ENCODE results near the gene PDZK1IP1.
"Not testable (repeated sequence)": the region's sequence is repeated elsewhere in the genome, so short reads cannot be mapped to it uniquely, and the experiment has no call there.

Gene PDZK1IP1

DNA sequence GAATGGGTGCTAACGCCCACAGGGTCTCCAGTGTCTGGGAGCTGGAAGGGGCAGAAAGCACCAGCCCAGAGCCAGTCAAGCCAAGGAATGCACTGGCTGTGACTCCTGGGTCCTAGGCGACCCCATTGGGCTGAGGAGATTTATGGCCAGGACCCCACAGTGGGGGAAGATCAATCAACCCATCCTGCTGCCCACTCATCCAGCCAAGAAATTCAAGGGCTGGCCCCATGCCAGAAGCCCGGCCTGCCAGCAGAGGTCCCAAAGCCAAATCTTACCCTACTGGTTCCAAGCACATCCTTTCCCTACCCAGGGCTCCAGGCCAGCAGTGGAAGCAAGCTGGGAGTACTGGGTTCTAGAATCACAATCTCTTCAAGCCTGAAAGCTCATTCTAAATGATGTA is 6.8 kb upstream of the PDZK1IP1 start:
- no peak for DNase-seq (ENCODE audit: low read depth)

GRCh38 chr1:47195981-47196380 is 6.1 kb upstream of the PDZK1IP1 start:
- DNase-seq (ENCODE audit: low read depth): not testable (repeated sequence)

DNA sequence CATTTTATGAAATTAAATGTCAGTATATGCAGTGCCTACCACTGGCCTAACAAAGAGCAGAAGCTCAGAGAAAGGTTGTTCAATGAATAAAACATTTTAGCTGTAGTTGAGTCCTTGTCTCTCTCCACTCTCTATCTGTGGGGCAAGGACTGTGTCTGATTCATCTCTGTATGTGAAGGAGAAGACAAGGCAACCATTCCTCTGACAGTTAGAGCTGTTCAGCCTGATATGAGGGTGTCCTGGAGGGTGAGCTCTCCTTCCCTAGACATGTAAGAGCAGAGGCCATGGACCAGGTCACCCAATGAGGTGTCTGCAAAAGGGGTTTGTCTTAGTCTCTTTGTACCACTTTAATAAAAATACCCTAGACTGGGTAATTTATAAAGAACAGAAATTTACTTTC is 4.5 kb upstream of the PDZK1IP1 start:
- DNase-seq (ENCODE audit: low read depth): no peak

DNA sequence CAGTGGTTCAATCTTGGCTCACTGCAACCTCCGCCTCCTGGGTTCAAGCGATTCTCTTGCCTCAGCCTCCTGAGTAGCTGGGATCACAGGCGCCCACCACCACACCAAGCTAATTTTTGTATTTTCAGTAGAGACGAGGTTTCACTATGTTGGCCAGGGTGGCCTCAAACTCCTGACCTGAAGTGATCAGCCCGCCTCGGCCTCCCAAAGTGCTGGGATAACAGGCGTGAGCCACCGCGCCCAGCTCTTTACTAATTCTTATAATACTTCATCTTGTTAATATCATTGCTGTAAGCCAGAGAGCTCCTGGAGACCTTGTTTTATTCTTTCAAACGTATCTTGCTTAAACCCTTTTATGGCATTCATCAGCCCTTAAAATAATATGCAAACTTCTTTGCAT is 3.7 kb upstream of the PDZK1IP1 start:
- not testable (repeated sequence) for DNase-seq (ENCODE audit: low read depth)

DNA sequence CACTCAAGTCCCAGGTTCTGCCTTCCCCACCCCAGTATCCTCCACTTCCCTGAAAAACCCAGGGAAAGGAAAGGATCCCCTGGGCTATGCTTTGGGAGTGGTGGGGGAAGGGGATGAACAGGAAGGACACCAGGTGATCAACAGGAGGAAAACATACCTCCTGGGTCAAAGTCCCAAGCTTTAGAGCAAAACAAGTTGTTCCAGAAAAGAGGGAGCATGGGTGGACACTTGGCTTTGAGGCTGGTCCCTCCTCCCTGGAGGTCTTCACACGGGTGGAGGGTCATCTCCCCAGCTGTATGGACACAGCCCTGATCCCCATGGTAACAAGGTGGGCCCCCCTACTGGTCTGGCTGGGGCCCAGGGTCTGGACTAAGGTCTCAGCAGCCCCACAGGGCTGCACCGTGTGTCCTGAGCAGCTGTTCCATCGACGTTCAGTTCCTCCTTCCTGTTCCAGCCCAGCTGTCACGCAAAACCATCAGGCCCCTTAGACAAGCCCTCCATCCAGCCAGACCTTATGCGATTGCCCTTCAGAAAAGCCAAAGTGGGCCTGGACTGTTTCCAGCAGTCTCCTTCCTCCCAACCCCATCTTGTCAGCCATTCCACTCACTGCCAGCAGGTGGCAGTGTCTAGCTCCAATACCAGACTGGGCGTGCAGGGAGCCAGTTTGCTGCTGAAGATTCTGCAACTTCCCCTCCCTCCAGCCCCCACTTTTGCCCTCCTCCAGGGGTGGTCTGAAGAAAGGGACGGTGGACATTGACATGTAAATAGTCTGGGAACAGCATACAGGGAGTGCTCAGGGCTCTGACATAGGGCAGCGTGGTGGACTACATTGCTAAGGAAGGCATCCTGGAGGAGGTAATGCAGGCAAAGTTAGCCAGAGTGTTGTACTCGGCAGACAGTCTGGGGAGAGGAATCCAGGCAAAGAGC is 2.9 kb upstream of the PDZK1IP1 start:
- DNase-seq (ENCODE audit: low read depth): no peak

GRCh38 chr1:47191940-47192457 is 2.2 kb upstream of the PDZK1IP1 start:
- DNase-seq (ENCODE audit: low read depth): no peak

DNA sequence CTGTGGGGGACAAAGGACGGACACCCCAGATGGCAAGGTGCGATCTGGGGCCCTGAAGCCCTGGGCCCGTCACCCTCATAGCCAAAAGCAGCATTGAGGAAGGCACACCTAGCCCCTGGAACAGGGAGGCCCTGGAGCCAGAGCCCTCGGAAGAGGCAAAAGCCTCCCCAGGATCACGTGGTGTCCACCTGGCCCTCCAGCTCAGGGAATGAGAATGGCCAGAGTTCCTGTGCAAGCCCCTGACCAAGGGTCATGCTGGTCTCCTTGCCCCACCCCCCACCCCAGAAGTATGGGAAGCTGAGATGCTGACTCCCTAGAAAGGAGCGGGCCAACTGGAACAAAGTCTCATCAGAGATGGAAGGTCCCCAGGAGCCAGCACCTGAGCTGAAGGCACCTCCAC is 1.0 kb upstream of the PDZK1IP1 start:
- no peak for DNase-seq (ENCODE audit: low read depth)

- no peak for DNase-seq (ENCODE audit: low read depth)
Measured at GRCh38 chr1:47190509-47190855, 646 bp upstream of the PDZK1IP1 start.

DNA sequence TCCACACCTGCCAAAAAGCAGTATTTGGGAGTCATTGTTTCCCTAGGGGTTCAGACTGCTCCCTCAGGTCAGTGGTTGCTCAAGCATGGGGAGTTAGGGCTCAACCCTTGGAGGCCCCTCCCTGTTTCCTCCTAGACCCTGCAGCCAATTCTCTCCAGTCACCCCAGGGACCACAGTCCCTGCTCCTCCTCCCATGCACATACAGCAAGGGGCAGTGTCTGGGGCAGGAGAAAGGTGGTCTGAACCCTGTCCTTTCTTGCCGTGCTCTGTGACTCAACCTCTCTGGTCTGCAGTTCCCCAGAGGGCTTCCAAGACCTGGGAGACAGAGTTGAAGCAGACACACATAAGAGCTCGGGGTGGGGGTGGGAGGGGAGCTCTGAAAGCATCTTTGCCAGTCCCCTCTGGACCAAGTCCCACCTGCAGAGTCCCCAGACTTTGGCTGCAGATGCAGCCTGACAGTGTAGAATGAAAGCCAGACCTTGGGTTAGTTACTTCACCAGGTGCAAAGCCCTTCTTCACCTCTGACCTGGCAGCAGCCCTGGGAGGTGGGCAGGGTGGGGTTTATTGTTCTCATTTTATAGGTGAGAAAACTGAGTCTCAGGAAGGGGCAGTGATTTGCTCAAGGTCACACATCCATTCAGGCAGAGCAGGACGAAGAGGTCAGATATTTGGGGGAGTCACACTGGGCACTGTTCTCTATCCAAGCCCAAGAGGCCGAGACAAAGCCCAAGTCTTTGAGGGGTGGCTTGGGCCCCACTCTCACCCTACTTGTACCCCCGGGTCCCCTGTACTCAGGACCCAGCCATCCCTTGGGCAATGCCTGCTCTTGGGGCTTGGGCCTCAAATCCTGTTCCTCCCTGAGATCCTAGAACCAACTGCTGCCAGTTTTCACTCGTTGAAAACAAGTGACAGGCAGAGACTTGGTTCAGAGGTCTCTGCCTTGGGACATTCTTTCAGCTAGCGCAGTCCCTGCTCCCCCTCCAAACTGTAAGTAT is 748 bp downstream of the PDZK1IP1 start:
- no peak for DNase-seq (ENCODE audit: low read depth)

- DNase-seq (ENCODE audit: low read depth): no peak
Measured at GRCh38 chr1:47187926-47188250, 1.9 kb downstream of the PDZK1IP1 start.

DNA sequence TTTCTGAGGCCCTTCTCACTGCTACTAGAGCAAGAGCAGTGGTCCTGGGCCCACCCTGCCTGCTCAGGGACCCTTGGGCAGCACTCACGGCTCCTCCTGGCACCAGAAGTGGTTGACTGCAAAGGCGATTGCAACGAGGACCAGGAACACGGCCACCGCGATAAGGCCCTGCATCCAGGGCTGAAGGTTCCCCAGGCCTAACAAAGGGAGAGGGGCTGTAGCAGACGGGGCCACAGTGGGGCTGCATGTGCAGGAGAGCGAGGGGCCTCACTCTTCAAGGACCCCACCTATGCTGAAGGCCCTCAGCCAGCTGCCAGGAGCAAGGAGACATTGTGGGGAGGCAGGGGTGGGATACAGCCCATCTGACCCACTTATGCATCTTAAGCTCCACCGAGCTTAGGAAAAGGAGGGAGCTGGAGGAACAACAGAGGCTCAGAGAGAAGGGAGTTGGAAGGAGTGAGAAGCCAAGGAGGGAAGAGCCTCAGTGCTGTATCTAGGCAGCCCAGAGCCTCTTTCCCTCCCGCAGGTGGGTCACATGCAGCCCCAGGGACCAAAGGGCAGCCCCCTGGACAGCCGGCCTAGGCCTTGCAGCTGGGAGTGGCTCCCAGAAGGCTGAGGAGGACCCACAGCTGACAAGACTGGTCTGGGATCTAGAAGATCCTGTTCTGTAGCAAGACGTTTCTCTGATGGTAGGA is 2.5 kb downstream of the PDZK1IP1 start:
- DNase-seq (ENCODE audit: low read depth): no peak

GRCh38 chr1:47186267-47187185 is 3.3 kb downstream of the PDZK1IP1 start:
- no peak for DNase-seq (ENCODE audit: low read depth)

- no peak for DNase-seq (ENCODE audit: low read depth)
Measured at GRCh38 chr1:47184822-47185677, 4.8 kb downstream of the PDZK1IP1 start.

GRCh38 chr1:47184090-47184821 is 5.6 kb downstream of the PDZK1IP1 start:
- no peak for DNase-seq (ENCODE audit: low read depth)

GRCh38 chr1:47183308-47184089 is 6.3 kb downstream of the PDZK1IP1 start:
- no peak for DNase-seq (ENCODE audit: low read depth)

DNA sequence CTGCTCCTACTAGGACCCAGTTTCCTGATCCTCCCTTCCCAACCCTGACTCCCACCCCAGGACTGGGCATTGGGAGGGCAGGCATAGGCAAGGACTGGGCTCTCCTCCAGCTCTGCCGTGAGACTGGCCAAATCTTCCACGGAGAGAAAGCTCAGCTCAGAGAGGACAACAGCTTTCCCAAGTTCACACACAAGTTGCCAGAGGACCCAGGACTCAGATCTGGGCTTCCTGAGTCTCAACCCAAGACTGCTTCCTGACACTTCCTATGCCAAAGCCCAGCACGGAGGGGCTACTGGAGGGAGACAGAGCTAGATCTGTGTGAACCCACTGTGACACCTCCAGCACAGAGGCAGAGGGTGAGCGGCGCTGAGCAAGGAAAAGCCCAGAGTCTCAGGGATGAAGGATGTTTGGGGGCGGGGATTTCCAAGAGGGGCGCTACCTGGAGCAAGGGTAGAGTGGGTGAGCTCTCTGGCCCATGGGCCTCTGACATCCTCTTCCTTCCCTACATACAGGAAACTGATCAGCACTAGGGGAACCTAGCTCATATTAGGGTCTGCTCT is 7.1 kb downstream of the PDZK1IP1 start:
- no peak for DNase-seq (ENCODE audit: low read depth)

GRCh38 chr1:47181955-47182675 is 7.7 kb downstream of the PDZK1IP1 start:
- DNase-seq (ENCODE audit: low read depth): no peak
